Stimulated activated naive CD8-positive, alpha-beta T cell treated with anti-CD3 and anti-CD28 coated beads, Interleukin-15, Interleukin-2, amounts not matched to agents 100 ng/mL and 50 ng/mL, for 24 hours (primary cell): ENCODE data around the gene LRRC15.

Experiments used
- H3K27ac Mint-ChIP-seq: one replicate; pipeline ENCODE4 v1.8.0; 2021; ENCODE audit warnings: mild to moderate bottlenecking, mixed read lengths
- H3K27me3 Mint-ChIP-seq: one replicate; pipeline ENCODE4 v1.8.0; 2021; ENCODE audit warnings: mixed read lengths
- H3K36me3 Mint-ChIP-seq: one replicate; pipeline ENCODE4 v1.8.0; 2021; ENCODE audit warnings: low read depth, mixed read lengths
- H3K4me1 Mint-ChIP-seq: one replicate; pipeline ENCODE4 v1.8.0; 2021; ENCODE audit warnings: low read depth, mixed read lengths
- H3K4me3 Mint-ChIP-seq: one replicate; pipeline ENCODE4 v1.8.0; 2021; ENCODE audit warnings: mild to moderate bottlenecking, mixed read lengths
- H3K9me3 Mint-ChIP-seq: one replicate; pipeline ENCODE4 v1.8.0; 2021; ENCODE audit warnings: mixed read lengths

LRRC15 gene

GRCh38 chr3:194377708-194378107 lies 8.2 kb upstream of the LRRC15 start:
- H3K27ac Mint-ChIP-seq = no peak overlapping the region

DNA sequence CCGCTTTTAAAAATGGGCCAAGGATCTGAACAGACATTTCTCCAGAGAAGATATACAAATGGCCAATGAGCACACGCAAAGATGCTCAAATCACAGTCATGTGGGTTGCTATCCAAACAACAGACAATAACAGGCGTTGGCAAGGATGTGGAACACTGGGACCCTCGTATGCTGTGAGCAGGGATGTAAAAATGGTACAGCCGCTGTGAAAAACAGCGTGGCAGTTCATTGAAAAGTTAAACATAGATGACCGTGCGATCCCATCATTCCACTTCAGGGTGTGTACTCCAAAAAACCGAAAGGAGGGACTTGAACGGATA lies 6.7 kb upstream of the LRRC15 start:
- Mint-ChIP-seq H3K4me3 (no peak overlapping the region), H3K27me3 (peaks cover 11% of the 10 kb centered on the region), H3K27ac (no peak overlapping the region), H3K4me1 (no peaks in the 10 kb centered on the region), H3K36me3 (no peaks in the 10 kb centered on the region), H3K9me3 (no peaks in the 10 kb centered on the region)

More at GRCh38 chr3:194377708-194378107, 8.2 kb upstream of the LRRC15 start:
- H3K4me3 Mint-ChIP-seq = no peak overlapping the region
- no peaks in the 10 kb centered on the region for H3K4me1 Mint-ChIP-seq
- peaks cover 4% of the 10 kb centered on the region for H3K27me3 Mint-ChIP-seq
- no peaks in the 10 kb centered on the region for H3K9me3 Mint-ChIP-seq
- H3K36me3 Mint-ChIP-seq = no peaks in the 10 kb centered on the region

DNA sequence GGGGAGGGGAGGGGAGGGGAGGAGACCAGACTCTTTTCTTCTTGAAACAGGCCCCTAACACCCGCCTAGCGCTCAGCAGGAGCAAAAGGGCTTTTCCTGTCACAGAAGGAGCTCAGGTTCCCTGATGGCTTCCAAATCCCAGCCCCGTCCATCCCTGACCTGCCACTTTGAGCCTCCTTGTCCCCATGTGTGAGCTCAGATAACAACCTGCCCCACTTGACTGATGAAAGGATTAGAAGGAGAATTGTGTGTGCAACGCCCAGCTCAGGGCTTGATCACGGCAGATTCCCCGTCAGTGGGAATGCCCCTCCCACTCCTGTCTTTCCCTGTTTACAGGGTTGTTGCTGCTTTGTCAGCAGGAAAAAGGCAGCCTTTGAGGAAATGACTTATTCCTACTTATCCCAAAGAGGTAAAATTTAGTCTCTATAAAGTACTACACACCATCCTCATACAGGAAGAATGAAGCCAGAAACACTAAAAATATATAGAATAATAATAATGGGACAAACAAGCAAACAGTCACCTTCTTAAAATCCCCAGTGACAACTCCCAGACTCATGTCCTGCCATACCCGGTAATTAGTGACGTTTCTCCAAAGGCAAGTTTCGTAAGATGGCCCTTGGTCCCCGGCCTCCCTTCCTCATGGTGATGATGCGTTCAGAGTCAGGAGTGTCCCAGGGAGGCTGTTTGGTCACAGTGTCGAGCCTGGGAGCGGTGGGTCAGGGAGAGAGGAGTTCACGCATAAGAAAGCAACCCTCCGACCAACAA lies 6.1 kb upstream of the LRRC15 start:
- Mint-ChIP-seq H3K27ac (no peak overlapping the region), H3K9me3 (no peaks in the 10 kb centered on the region), H3K4me1 (no peaks in the 10 kb centered on the region), H3K4me3 (no peak overlapping the region), H3K36me3 (no peaks in the 10 kb centered on the region), H3K27me3 (peaks cover 14% of the 10 kb centered on the region)

DNA sequence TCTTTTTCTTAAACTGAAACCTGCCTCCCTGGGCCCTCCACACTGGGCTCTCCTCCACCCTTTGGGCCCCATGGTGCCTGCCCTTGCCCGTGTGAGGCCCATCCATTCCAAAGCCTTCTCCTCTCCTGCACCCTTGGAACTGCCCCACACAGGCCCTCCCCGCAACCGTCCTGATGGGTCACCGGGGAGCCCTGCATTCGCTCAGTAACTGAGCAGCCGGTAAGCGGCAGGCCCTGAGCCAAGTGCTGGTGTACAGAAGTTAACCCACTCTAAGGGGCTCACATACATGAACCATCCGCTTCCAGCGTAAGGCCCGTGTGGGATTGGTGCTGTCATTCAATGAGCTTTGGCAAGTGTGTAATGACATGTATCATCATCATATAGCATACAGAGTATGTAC lies 5.4 kb upstream of the LRRC15 start:
- no peak overlapping the region for H3K27ac Mint-ChIP-seq
- H3K4me3 Mint-ChIP-seq = no peak overlapping the region
- H3K9me3 Mint-ChIP-seq = no peaks in the 10 kb centered on the region
- H3K27me3 Mint-ChIP-seq = peaks cover 22% of the 10 kb centered on the region
- H3K36me3 Mint-ChIP-seq = no peaks in the 10 kb centered on the region
- H3K4me1 Mint-ChIP-seq = no peaks in the 10 kb centered on the region

GRCh38 chr3:194373899-194374298 lies 4.4 kb upstream of the LRRC15 start:
- H3K27ac Mint-ChIP-seq = no peak overlapping the region
- peaks cover 28% of the 10 kb centered on the region for H3K27me3 Mint-ChIP-seq
- no peak overlapping the region for H3K4me3 Mint-ChIP-seq
- H3K36me3 Mint-ChIP-seq = no peaks in the 10 kb centered on the region
- no peaks in the 10 kb centered on the region for H3K9me3 Mint-ChIP-seq
- H3K4me1 Mint-ChIP-seq = no peaks in the 10 kb centered on the region

GRCh38 chr3:194373028-194373427 lies 3.5 kb upstream of the LRRC15 start:
- Mint-ChIP-seq H3K9me3 (no peaks in the 10 kb centered on the region), H3K4me1 (no peaks in the 10 kb centered on the region), H3K27ac (no peak overlapping the region)

GRCh38 chr3:194370753-194371152 lies 1.2 kb upstream of the LRRC15 start:
- Mint-ChIP-seq H3K36me3 (no peaks in the 10 kb centered on the region), H3K9me3 (no peaks in the 10 kb centered on the region), H3K4me3 (no peak overlapping the region), H3K27ac (no peak overlapping the region), H3K4me1 (no peaks in the 10 kb centered on the region), H3K27me3 (peaks cover 45% of the 10 kb centered on the region)

More at GRCh38 chr3:194373028-194373427, 3.5 kb upstream of the LRRC15 start:
- Mint-ChIP-seq H3K4me3 (no peak overlapping the region), H3K36me3 (no peaks in the 10 kb centered on the region), H3K27me3 (peaks cover 37% of the 10 kb centered on the region)

DNA sequence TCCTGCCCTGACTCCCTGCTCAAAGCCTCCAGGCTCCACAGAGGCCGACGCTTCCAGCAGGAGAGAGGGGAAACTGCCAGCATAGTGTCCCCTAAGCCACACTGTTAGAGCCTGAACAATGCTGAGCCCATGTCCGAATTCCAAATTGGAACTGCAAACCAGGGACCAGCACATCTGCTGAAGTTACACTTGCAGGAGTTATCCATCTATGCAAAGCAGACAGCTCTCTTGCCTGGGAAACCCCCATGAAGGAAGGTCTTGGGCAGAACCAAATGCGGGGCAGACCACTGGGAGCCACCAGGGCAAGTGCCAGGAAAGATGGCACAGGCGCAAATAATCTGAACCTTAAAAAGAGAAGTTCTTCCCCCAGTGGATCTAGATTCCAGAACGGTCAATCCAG lies 625 bp downstream of the LRRC15 start:
- no peaks in the 10 kb centered on the region for H3K36me3 Mint-ChIP-seq
- H3K27ac Mint-ChIP-seq = no peak overlapping the region
- H3K4me1 Mint-ChIP-seq = no peaks in the 10 kb centered on the region
- H3K27me3 Mint-ChIP-seq = peaks cover 40% of the 10 kb centered on the region
- H3K9me3 Mint-ChIP-seq = no peaks in the 10 kb centered on the region
- no peak overlapping the region for H3K4me3 Mint-ChIP-seq

DNA sequence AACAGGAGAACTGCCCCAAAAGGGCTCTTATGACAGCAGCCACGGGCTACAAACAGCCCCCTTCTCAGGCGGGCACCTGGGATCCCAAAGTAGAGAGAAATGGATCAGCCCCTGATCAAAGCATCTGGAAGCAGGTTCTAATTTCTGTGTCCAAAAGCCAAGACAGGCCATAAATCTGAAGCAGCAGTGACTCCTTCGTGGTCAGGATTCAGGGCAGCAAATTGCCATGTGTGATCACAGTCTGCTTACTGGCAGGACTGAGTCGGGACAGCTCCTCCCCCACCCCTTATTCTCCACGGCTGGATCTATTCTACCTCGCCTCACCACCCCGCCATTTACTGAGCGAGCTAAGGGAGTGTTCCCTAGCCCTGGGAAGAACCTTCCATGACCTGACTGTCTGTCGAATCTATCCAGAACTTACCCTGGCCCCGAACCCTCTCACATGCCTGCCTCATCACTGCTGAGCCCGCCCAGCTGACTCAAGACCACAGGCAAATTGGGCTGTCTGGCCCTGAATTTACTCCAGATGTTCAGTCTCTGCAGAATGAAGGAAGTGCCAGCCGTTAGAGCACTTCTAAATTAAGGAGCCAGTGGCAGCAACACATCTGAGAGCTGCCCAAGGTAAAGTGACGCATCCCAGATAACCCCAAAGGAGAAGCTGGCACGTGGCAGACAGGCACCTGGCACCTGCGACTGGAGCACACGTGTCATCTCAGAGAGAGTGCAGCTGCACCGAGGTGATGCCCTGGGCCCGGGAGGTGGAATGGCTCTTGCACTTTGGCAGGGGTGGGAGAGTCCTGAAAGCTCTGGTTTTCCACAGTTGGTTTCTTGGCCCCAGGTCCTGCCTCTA lies 1.3 kb downstream of the LRRC15 start:
- H3K36me3 Mint-ChIP-seq = no peaks in the 10 kb centered on the region
- H3K4me3 Mint-ChIP-seq = no peak overlapping the region
- peaks cover 40% of the 10 kb centered on the region for H3K27me3 Mint-ChIP-seq
- no peaks in the 10 kb centered on the region for H3K9me3 Mint-ChIP-seq
- no peak overlapping the region for H3K27ac Mint-ChIP-seq
- no peaks in the 10 kb centered on the region for H3K4me1 Mint-ChIP-seq

DNA sequence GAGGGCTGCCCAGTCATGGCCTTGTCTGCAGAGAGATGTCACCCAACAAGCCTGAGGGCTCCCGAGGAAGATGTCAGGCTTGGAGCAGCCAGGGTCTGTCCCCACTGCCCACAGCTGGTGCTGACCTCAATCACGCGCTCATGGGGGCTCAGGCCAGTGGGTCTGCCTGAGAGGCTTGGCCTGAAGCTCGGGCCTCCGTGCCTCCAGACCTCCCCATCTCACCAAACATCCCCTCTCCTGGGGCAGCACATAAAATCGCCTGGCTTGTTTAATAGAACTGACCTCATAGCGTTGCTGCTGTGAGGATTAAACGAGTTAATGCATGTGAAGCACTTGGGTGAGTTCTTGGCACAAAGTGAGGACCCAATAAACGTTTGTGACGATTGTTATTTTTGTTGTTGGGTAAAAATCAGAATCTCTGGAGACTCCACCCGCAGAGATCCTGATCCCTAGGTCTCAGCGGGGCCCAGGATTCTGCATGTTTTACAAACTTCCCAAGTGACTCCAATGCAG lies 3.5 kb downstream of the LRRC15 start:
- no peak overlapping the region for H3K4me3 Mint-ChIP-seq
- H3K27me3 Mint-ChIP-seq = peaks cover 33% of the 10 kb centered on the region
- H3K27ac Mint-ChIP-seq = no peak overlapping the region
- H3K9me3 Mint-ChIP-seq = no peaks in the 10 kb centered on the region
- no peaks in the 10 kb centered on the region for H3K36me3 Mint-ChIP-seq
- H3K4me1 Mint-ChIP-seq = no peaks in the 10 kb centered on the region

- Mint-ChIP-seq H3K36me3 (no peaks in the 10 kb centered on the region), H3K9me3 (no peaks in the 10 kb centered on the region), H3K27ac (no peak overlapping the region), H3K4me3 (no peak overlapping the region), H3K4me1 (no peaks in the 10 kb centered on the region), H3K27me3 (peaks cover 29% of the 10 kb centered on the region)
Observed at GRCh38 chr3:194365526-194365925, 4.0 kb downstream of the LRRC15 start.

GRCh38 chr3:194364652-194365434 lies 4.7 kb downstream of the LRRC15 start:
- Mint-ChIP-seq H3K4me3 (no peak overlapping the region), H3K27ac (no peak overlapping the region), H3K27me3 (peaks cover 22% of the 10 kb centered on the region), H3K9me3 (no peaks in the 10 kb centered on the region), H3K36me3 (no peaks in the 10 kb centered on the region), H3K4me1 (no peaks in the 10 kb centered on the region)

DNA sequence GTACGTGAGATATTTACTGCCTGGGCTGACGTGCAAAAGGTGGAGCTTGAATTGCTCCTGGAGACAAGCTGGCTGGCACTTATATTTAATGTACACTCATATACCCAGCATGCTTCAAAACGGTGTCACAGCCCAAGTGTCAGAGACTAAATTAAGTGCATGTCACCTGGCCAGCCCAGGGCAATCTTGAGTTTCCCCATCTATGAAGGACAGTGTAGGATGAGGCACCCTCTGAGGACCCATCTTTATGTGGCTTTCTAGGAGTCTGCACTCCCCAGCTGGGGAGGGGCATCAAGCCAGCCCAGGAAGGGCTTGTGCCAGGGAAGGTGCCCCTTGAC lies 5.3 kb downstream of the LRRC15 start:
- H3K9me3 Mint-ChIP-seq = no peaks in the 10 kb centered on the region
- no peaks in the 10 kb centered on the region for H3K36me3 Mint-ChIP-seq
- peaks cover 21% of the 10 kb centered on the region for H3K27me3 Mint-ChIP-seq
- no peak overlapping the region for H3K27ac Mint-ChIP-seq
- no peak overlapping the region for H3K4me3 Mint-ChIP-seq
- H3K4me1 Mint-ChIP-seq = no peaks in the 10 kb centered on the region

GRCh38 chr3:194360568-194360967 lies 9.0 kb downstream of the LRRC15 start:
- Mint-ChIP-seq H3K27ac (no peak overlapping the region), H3K27me3 (peaks cover 3% of the 10 kb centered on the region), H3K4me3 (no peak overlapping the region), H3K4me1 (no peaks in the 10 kb centered on the region), H3K9me3 (no peaks in the 10 kb centered on the region), H3K36me3 (no peaks in the 10 kb centered on the region)

DNA sequence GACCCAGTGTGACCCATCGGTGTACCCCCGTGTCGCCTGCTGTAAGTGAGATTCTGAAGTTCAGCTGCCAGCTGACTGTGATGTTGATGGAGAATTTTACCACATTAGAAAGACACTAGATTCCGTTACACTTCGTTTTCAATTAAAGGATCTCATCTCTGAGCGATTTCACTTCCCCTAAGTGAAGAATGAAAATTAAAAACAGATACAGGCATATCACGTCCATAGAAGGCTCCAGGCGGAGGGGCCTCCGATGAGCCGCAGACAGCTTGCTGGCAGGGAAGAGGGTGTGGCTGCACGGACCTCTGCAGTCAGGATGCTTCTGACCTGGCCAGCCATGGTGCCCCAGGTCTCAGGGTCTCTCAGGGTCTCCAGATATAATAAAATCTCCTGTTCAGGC lies 11.9 kb downstream of the LRRC15 start:
- H3K27ac Mint-ChIP-seq = no peak overlapping the region
- no peaks in the 10 kb centered on the region for H3K36me3 Mint-ChIP-seq
- H3K4me3 Mint-ChIP-seq = no peak overlapping the region

More for the DNA sequence above, 11.9 kb downstream of the LRRC15 start:
- H3K9me3 Mint-ChIP-seq = no peaks in the 10 kb centered on the region
- peaks cover 3% of the 10 kb centered on the region for H3K27me3 Mint-ChIP-seq
- no peaks in the 10 kb centered on the region for H3K4me1 Mint-ChIP-seq
